GM12874 (cell line): Measurements from ENCODE around the gene TPCN1.

Experiments used
- CTCF ChIP-seq: IDR thresholded peaks from 2 replicates; pipeline ENCODE4 v1.5.1; 2011; ENCODE audit warnings: low read depth, mild to moderate bottlenecking, control low read depth, low read length, moderate library complexity; ENCODE audit not compliant: insufficient read depth

Gene TPCN1

GRCh38 chr12:113317122-113317521, 95.9 kb downstream of the TPCN1 start:
- no peak for TF ChIP-seq CTCF

GRCh38 chr12:113318046-113318656, 96.9 kb downstream of the TPCN1 start:
- TF ChIP-seq CTCF = no peak

GRCh38 chr12:113318900-113319628, 97.8 kb downstream of the TPCN1 start:
- no peak for TF ChIP-seq CTCF

- TF ChIP-seq CTCF = no peak
These were observed 99.1 kb downstream of the TPCN1 start for GRCh38 chr12:113320401-113320800.

- TF ChIP-seq CTCF = no peak
These were observed 101.1 kb downstream of the TPCN1 start for GRCh38 chr12:113322343-113322742.

- TF ChIP-seq CTCF = no peak
These were observed 104.7 kb downstream of the TPCN1 start for GRCh38 chr12:113325916-113326315.

GRCh38 chr12:113326775-113327395, 105.6 kb downstream of the TPCN1 start:
- no peak for TF ChIP-seq CTCF
